ENCODE data around the gene PLA2G7.
"Not testable (repeated sequence)": the region's sequence is repeated elsewhere in the genome, so short reads cannot be mapped to it uniquely, and the experiment has no call there.

The PLA2G7 gene

DNA sequence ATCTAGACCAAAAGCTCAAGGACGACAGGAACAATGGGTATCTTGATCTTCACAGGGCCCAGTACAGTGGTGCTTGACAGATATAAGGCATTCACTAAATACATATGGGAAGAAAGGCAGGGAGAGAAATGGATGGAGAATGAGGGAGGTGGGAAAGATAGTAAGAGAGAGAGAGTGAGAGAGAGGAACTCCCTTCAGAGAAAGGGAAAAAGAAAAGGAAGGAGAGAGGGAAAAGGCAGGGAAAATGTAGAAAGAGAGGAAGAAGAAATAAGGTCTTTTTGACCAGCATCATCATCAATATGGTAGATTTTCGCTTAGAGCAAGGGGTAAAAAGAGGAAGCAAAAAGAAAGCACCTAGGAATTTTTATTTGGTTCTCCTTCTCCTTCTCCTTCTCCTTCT, 10.8 kb upstream of the PLA2G7 start:
- H3K4me3 ChIP-seq (ENCODE audit: low read depth, low read length): no peak overlapping the region
- no peak overlapping the region for H3K27ac ChIP-seq (ENCODE audit: low read depth, low read length)
- H3K36me3 ChIP-seq (ENCODE audit: control insufficient read depth, insufficient read depth, low read length): no peaks in the 10 kb centered on the region
- no peaks in the 10 kb centered on the region for H3K9me3 ChIP-seq (ENCODE audit: control insufficient read depth, insufficient read depth, low read length)
- peaks cover 21% of the 10 kb centered on the region for H3K4me1 ChIP-seq (ENCODE audit: control insufficient read depth, insufficient read depth, low read length)
- H3K27me3 ChIP-seq (ENCODE audit: control insufficient read depth, insufficient read depth, low read length): no peaks in the 10 kb centered on the region
- H3K9ac ChIP-seq (ENCODE audit: low read depth, low read length): no peak overlapping the region

DNA sequence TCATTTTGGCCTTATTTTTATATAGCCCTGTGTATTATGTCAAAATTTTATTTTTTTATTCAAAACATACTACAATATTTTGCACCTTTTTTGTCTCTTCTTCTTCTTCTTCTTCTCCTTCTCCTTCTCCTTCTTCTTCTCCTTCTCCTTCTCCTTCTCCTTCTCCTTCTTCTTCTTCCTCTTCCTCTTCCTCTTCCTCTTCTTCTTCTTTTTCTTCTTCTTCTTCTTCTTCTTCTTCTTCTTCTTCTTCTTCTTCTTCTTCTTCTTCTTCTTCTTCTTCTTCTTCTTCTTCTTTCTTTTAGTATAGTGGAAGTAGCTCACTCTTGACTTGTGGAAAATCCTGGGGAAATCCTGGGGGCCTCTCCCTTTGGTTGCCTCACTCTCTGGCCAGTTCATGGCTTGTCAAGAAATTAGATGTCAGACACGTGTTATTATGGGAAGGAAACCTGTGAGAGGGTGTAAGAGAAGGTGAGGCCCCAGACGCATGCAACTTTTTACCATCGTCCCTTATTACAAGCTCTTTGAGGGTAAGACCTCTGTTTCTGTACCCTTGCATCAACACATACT, 9.1 kb upstream of the PLA2G7 start:
- H3K9ac ChIP-seq (ENCODE audit: low read depth, low read length); H3K9me3 ChIP-seq (ENCODE audit: control insufficient read depth, insufficient read depth, low read length); H3K27me3 ChIP-seq (ENCODE audit: control insufficient read depth, insufficient read depth, low read length); H3K36me3 ChIP-seq (ENCODE audit: control insufficient read depth, insufficient read depth, low read length); H3K27ac ChIP-seq (ENCODE audit: low read depth, low read length); H3K4me3 ChIP-seq (ENCODE audit: low read depth, low read length): not testable (repeated sequence)
- H3K4me1 ChIP-seq (ENCODE audit: control insufficient read depth, insufficient read depth, low read length): peaks cover 29% of the 10 kb centered on the region

DNA sequence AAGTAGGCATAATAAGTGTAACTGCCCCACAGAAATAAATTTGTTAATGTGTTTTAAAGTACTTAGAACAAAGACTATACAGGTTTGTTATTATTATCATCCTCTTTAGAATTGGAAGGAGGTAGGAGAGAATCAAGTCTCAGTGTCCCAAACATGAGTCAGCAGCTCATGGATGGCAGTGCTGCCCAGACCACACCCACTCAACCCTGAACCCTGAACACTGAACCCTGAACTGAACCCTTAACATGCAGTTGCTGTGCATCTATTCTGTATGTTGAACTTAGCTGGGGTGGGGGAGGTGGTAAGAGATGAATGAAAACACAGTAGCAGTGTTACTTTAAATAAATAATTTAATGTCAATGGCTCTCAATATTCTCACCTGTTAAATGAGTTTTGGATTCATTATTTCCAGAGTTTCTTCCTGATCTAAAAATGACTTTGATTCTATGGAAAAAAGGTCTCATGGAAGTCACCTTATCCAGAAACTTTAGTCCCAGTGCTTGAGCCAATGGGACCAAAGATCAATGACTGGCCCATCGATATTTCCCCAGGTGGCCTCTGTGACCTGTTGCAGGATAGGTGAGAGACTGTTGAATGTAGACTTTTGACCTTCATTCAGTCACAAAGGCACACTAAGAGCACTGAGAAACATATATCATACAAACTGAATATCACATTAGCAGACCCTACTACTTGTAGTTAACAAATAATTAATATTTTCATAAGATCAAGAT, 8.4 kb upstream of the PLA2G7 start:
- Histone ChIP-seq H3K4me1 (ENCODE audit: control insufficient read depth, insufficient read depth, low read length) (peaks cover 23% of the 10 kb centered on the region), H3K4me3 (ENCODE audit: low read depth, low read length) (no peak overlapping the region), H3K27me3 (ENCODE audit: control insufficient read depth, insufficient read depth, low read length) (no peaks in the 10 kb centered on the region), H3K9me3 (ENCODE audit: control insufficient read depth, insufficient read depth, low read length) (no peaks in the 10 kb centered on the region), H3K36me3 (ENCODE audit: control insufficient read depth, insufficient read depth, low read length) (no peaks in the 10 kb centered on the region), H3K27ac (ENCODE audit: low read depth, low read length) (no peak overlapping the region), H3K9ac (ENCODE audit: low read depth, low read length) (no peak overlapping the region)

DNA sequence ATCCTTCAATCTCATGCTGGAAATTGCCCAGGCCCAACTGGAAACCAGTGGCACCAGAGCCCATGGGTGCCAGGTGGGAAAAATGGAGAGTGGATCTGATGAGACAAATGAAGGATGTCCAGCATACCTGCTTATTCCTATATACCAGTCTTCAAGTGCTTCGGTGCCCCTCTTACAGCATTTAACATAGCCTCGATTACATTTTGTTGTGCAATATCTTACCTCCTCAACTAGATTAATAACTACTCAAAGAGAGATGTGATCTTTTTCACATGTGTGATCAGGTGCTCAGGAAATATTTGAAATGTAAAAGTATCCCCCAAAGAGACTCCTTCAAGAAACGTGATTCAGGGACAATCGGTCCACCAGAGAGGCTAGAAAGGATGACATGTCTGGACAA, 6.7 kb upstream of the PLA2G7 start:
- no peaks in the 10 kb centered on the region for H3K9me3 ChIP-seq (ENCODE audit: control insufficient read depth, insufficient read depth, low read length)
- no peak overlapping the region for H3K4me3 ChIP-seq (ENCODE audit: low read depth, low read length)
- no peaks in the 10 kb centered on the region for H3K36me3 ChIP-seq (ENCODE audit: control insufficient read depth, insufficient read depth, low read length)
- peaks cover 22% of the 10 kb centered on the region for H3K4me1 ChIP-seq (ENCODE audit: control insufficient read depth, insufficient read depth, low read length)
- H3K27me3 ChIP-seq (ENCODE audit: control insufficient read depth, insufficient read depth, low read length): peaks cover 3% of the 10 kb centered on the region
- no peak overlapping the region for H3K27ac ChIP-seq (ENCODE audit: low read depth, low read length)
- no peak overlapping the region for H3K9ac ChIP-seq (ENCODE audit: low read depth, low read length)

DNA sequence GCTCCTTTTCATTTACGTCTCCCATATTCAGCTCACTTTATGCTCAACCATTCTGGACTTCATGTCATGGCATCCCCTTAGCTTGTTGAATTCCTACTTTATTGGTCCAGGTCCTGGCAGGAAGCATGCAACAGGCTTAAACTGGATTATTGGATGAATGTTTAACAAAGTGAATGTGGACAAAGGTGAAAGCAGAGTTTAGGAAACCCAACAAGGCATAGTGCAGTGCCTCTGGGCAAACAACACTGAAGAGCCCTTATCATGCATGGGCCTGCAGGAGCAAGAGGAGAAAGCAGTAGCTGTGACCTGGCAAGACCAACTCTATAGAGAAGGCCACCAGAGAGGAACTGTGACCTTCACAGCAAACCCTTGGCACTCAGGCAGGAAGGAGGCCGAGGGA, 6.3 kb upstream of the PLA2G7 start:
- Histone ChIP-seq H3K9ac (ENCODE audit: low read depth, low read length) (no peak overlapping the region), H3K27ac (ENCODE audit: low read depth, low read length) (no peak overlapping the region), H3K36me3 (ENCODE audit: control insufficient read depth, insufficient read depth, low read length) (no peaks in the 10 kb centered on the region), H3K4me1 (ENCODE audit: control insufficient read depth, insufficient read depth, low read length) (peaks cover 23% of the 10 kb centered on the region), H3K9me3 (ENCODE audit: control insufficient read depth, insufficient read depth, low read length) (no peaks in the 10 kb centered on the region), H3K4me3 (ENCODE audit: low read depth, low read length) (no peak overlapping the region), H3K27me3 (ENCODE audit: control insufficient read depth, insufficient read depth, low read length) (peaks cover 7% of the 10 kb centered on the region)

DNA sequence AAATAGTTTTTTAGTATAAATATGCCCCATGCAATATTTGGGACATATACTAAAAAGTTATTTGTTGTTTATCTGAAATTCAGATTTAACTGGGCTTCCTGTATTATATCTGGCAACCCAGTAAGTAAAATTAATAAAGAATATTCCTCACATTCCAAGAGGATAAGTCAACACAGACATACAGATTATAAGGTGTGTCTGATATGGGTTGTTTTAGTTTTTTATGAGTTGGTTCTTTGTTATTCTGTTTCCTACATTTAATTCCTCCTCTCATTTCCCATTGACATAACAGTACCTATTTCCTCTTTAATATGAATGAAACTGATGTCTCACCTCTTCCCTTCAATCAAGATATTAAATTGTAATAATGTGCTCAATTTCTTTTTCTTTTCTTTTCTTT, 1.7 kb upstream of the PLA2G7 start:
- peaks cover 33% of the 10 kb centered on the region for H3K4me1 ChIP-seq (ENCODE audit: control insufficient read depth, insufficient read depth, low read length)
- no peaks in the 10 kb centered on the region for H3K36me3 ChIP-seq (ENCODE audit: control insufficient read depth, insufficient read depth, low read length)
- H3K27me3 ChIP-seq (ENCODE audit: control insufficient read depth, insufficient read depth, low read length): peaks cover 34% of the 10 kb centered on the region
- H3K27ac ChIP-seq (ENCODE audit: low read depth, low read length): no peak overlapping the region
- H3K4me3 ChIP-seq (ENCODE audit: low read depth, low read length): no peak overlapping the region
- H3K9ac ChIP-seq (ENCODE audit: low read depth, low read length): no peak overlapping the region
- no peaks in the 10 kb centered on the region for H3K9me3 ChIP-seq (ENCODE audit: control insufficient read depth, insufficient read depth, low read length)

DNA sequence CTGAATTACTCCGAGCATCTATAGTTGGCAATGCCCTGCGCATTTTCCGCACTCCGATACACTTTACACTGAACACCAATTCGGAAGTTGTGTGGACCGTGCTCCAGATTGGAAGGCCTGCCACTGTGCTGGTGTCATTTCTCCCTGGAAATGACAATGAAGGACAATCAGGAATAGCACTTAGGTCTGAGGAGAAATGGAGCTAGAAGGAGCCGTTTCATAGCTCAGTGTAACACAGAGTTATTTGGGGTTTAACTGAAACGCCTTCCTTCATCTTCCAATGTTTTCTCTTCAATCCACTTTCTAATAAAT, 501 bp upstream of the PLA2G7 start:
- peaks cover 26% of the 10 kb centered on the region for H3K4me1 ChIP-seq (ENCODE audit: control insufficient read depth, insufficient read depth, low read length)
- H3K27ac ChIP-seq (ENCODE audit: low read depth, low read length): no peak overlapping the region
- H3K9ac ChIP-seq (ENCODE audit: low read depth, low read length): peak overlapping the region; percentile 51; the same call in 1 of the 2 replicates
- H3K36me3 ChIP-seq (ENCODE audit: control insufficient read depth, insufficient read depth, low read length): no peaks in the 10 kb centered on the region
- peaks cover 34% of the 10 kb centered on the region for H3K27me3 ChIP-seq (ENCODE audit: control insufficient read depth, insufficient read depth, low read length)
- H3K4me3 ChIP-seq (ENCODE audit: low read depth, low read length): peak overlapping the region; percentile 77
- no peaks in the 10 kb centered on the region for H3K9me3 ChIP-seq (ENCODE audit: control insufficient read depth, insufficient read depth, low read length)

DNA sequence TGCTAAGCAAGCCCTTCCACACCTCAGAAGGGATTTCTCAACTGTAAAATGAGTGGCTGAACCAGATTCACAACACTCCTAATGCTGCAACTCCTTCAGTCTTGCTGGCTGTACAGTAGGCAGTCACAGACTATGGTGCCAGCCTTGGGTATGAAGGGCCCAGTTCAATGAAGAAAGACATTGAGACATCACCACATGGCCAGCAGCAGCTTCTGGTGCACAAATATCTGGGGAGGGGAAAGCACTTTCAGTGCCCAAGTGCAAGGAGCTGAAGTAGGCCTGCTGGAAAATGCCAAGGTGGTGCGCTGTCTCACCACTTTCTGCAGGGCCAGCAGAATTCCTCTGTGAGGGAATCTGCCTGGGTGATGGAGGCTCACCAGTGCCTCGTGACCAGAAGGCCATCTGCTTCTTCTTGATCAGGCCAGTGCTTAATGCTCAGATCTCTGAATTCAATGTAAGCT, 1.8 kb downstream of the PLA2G7 start:
- Histone ChIP-seq H3K27me3 (ENCODE audit: control insufficient read depth, insufficient read depth, low read length) (peaks cover 34% of the 10 kb centered on the region), H3K36me3 (ENCODE audit: control insufficient read depth, insufficient read depth, low read length) (no peaks in the 10 kb centered on the region), H3K4me3 (ENCODE audit: low read depth, low read length) (no peak overlapping the region), H3K4me1 (ENCODE audit: control insufficient read depth, insufficient read depth, low read length) (peaks cover 11% of the 10 kb centered on the region; the same call in 1 of the 2 replicates), H3K27ac (ENCODE audit: low read depth, low read length) (no peak overlapping the region), H3K9me3 (ENCODE audit: control insufficient read depth, insufficient read depth, low read length) (no peaks in the 10 kb centered on the region), H3K9ac (ENCODE audit: low read depth, low read length) (no peak overlapping the region)

DNA sequence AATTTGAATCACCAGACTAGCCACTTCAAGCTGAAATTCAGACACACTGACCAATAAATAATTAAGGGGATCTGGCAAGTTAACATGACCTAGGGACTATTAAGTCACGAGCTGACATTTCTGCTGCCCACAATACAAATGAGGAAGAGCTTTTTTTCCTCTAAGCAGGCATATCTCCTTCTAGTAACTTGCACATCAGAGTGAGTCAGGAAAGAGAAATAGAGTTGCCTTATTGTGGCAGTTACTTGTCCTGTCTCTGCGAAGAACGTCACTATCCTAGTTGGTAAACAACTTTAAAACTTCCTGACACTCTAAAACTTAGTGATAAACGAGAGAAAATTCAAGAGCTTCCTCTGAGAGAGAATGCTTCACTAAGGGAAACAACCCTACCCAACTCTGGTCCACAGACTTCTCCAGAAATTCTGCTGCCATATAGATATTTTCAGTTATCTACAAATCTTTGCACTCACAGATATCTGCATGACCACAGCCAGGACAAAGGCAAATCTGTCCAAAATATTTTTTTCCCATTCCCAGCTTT, 4.2 kb downstream of the PLA2G7 start:
- Histone ChIP-seq H3K9ac (ENCODE audit: low read depth, low read length) (no peak overlapping the region), H3K27me3 (ENCODE audit: control insufficient read depth, insufficient read depth, low read length) (peaks cover 22% of the 10 kb centered on the region), H3K9me3 (ENCODE audit: control insufficient read depth, insufficient read depth, low read length) (no peaks in the 10 kb centered on the region), H3K36me3 (ENCODE audit: control insufficient read depth, insufficient read depth, low read length) (no peaks in the 10 kb centered on the region), H3K4me1 (ENCODE audit: control insufficient read depth, insufficient read depth, low read length) (peaks cover 8% of the 10 kb centered on the region; the same call in 1 of the 2 replicates), H3K4me3 (ENCODE audit: low read depth, low read length) (no peak overlapping the region), H3K27ac (ENCODE audit: low read depth, low read length) (no peak overlapping the region)

DNA sequence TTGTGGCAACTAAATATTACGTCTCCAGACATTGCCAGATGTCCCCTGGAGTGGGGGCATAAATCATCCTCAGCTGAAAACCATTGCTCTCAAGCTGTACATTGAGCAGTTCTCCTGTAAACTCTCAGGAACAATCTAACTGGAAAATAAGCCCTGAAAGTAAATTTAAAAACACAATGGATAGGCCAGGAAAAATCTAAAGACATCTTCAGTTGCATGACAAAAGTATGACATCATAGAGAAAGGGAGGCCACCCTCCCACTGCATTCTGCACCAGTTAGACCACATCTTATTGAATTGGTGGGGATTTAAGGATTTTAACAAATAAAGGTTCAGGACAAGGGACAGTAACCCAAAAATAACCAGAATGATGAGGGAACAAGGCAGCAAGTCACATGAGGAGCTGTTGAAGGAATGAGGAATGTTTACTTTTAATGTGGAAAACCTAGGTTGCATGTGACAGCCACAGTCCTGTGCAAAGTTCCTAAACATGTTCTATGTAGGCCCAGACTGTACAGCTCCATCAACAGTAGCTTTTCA, 5.3 kb downstream of the PLA2G7 start:
- no peaks in the 10 kb centered on the region for H3K36me3 ChIP-seq (ENCODE audit: control insufficient read depth, insufficient read depth, low read length)
- peaks cover 11% of the 10 kb centered on the region for H3K27me3 ChIP-seq (ENCODE audit: control insufficient read depth, insufficient read depth, low read length)
- no peak overlapping the region for H3K4me3 ChIP-seq (ENCODE audit: low read depth, low read length)
- no peak overlapping the region for H3K27ac ChIP-seq (ENCODE audit: low read depth, low read length)
- peaks cover 3% of the 10 kb centered on the region; the same call in 1 of the 2 replicates for H3K4me1 ChIP-seq (ENCODE audit: control insufficient read depth, insufficient read depth, low read length)
- no peak overlapping the region for H3K9ac ChIP-seq (ENCODE audit: low read depth, low read length)
- H3K9me3 ChIP-seq (ENCODE audit: control insufficient read depth, insufficient read depth, low read length): no peaks in the 10 kb centered on the region

DNA sequence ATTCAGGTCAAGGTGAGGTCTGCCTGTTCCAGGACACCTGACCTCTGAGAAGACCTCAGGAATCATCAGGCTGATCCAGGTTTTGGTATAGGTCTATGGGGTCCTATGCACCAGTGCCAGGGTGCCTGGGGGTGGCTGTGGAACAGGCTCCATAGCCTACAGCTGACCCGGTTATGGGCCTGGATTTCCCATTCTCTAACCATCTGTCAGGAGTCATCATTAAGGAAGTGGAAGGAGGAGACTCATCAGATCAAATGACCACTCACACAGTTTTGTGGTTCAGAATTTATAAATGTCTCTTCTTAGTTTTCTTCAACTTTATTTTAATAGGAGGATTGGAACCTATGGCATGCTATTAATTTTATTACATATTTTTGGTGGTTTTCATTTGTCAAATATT, 14.8 kb downstream of the PLA2G7 start:
- H3K9ac ChIP-seq (ENCODE audit: low read depth, low read length): no peak overlapping the region
- no peaks in the 10 kb centered on the region for H3K4me1 ChIP-seq (ENCODE audit: control insufficient read depth, insufficient read depth, low read length)
- H3K4me3 ChIP-seq (ENCODE audit: low read depth, low read length): no peak overlapping the region
- no peaks in the 10 kb centered on the region for H3K36me3 ChIP-seq (ENCODE audit: control insufficient read depth, insufficient read depth, low read length)
- H3K27ac ChIP-seq (ENCODE audit: low read depth, low read length): no peak overlapping the region
- H3K27me3 ChIP-seq (ENCODE audit: control insufficient read depth, insufficient read depth, low read length): no peaks in the 10 kb centered on the region
- no peaks in the 10 kb centered on the region for H3K9me3 ChIP-seq (ENCODE audit: control insufficient read depth, insufficient read depth, low read length)
